ENCODE results near the gene CYP2A7.
"Not testable (repeated sequence)": the region's sequence is repeated elsewhere in the genome, so short reads cannot be mapped to it uniquely, and the experiment has no call there.

The CYP2A7 gene

GRCh38 chr19:40838477-40838876, 43.6 kb downstream of the CYP2A7 start:
- DNase-seq: not testable (repeated sequence)

DNA sequence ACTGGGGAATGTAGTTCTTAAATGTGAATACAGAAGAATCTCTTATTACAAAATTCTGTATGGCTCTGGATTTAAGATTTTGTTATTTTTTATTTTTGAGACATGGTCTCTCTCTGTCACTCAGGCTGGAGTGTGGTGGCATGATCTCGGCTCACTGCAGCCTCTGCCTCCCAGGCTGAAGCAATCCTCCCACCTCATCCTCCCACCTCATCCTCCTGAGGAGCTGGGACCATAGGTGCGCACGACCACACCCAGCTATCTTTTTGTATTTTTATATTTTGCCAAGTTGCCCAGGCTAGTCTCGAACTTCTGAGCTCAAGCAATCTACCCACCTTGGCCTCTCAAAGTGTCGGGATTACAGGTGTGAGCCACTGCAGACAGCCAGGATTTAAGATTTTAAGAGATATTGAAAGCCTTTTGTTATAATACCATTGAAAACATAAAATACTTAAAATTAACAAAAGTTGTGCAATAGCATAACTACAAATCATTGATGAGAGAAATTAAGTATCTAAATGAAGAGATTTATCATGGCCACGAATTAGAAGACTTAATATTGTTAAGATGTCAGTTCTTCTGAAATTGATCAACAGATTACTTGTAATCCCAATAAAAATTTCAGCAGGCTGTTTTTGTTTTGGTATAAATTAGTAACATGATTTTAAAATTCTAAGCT, 45.1 kb downstream of the CYP2A7 start:
- DNase-seq: no peak

GRCh38 chr19:40833728-40834533, 48.1 kb downstream of the CYP2A7 start:
- DNase-seq: not testable (repeated sequence)

DNA sequence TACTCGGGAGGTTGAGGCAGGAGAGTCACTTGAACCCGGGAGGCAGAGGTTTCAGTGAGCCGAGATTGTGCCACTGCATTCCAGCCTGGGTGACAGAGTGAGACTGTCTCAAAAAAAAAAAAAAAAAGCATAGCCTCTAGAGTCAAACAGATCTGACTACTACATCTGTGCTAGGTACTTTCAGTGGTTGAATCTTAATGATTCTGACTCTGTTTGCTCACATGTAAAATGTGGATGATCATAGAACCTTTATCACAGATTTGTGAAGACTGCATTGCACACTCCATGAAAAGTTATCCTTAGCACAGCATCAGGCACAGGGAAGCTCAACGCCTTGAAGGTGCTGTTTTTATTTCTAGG, 49.6 kb downstream of the CYP2A7 start:
- not testable (repeated sequence) for DNase-seq

GRCh38 chr19:40831502-40832430, 50.3 kb downstream of the CYP2A7 start:
- no peak for DNase-seq

DNA sequence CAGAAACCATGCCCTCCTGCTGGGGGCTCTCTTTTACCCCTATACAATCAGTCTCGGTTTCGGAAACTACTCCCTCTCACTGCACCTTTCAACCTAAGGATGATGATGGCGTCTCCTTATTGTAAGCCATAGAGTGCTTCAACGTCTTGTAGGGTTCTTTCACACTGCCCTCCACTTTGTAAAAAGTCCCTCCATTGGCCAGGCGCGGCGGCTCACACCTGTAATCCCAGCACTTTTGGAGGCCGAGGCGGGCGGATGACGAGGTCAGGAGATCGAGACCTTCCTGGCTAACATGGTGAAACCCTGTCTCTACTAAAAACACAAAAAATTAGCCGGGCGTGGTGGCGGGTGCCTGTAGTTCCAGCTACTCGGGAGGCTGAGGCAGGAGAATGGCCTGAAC, 51.3 kb downstream of the CYP2A7 start:
- not testable (repeated sequence) for DNase-seq

- no peak for DNase-seq
Observed at GRCh38 chr19:40829205-40829604, 52.8 kb downstream of the CYP2A7 start.

DNA sequence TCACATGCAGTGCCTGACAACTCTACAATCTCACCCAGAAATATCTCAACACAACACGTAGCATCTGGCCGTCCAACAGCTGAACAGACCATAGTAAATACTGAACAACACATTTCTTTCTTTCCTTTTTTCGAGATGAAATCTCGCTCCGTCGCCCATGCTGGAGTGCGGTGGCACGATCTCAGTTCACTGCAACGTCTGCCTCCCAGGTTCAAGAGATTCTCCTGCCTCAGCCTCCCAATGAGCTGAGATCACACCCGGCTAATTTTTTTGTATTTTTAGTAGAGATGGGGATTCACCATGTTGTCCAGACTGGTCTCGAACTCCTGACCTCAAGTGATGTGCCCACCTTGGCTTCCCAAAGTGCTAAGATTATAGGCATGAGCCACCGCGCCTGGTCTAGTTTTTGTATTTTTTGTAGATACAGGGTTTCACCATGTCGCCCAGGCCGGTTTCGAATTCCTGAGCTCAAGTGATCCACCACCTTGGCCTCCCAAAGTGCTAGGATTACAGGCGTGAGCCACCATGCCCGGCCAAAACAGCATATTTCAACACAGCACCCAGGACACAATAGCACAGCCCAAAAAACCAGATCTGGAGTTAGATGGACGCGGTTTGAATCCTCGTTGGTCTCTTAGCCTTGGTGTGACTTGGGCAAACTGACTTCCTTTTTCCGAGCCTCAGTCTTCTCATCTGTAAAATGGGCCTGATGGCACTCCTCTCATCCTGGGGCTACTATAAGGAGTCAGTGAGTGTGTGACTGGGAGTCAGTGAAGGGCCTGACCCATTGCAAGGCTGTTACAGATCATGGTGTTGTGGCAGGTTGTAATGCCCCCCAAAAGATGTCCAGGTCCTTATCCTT, 54.4 kb downstream of the CYP2A7 start:
- no peak for DNase-seq

DNA sequence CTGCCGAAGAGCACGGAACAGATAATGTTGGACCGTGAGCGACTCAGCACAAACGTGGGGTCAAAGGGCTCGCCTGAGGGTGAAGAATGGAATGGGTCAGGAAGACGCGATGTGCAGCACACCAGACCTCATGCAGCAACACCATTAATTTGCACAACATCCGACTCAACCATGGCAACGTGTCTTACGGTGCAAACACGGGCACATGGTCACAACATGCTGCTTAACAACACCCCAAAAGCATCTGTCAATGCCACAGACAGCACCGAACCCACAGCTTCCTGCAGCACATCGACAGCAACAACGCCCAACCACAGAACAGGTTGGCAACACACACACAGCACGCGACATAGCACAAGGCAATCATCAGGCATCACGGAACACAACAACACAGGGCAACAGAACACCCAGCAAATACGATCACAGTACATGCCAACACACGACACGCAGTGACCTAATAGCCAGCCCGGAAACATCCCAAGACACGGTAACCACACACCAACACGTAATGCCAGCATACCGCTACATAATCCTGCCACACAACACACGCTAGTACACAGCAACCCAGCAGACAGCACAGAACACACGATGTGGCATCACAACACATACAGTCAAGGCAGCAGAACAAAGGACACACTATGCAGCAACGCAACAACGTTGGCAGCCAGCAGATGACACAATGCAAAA, 55.2 kb downstream of the CYP2A7 start:
- peak; percentile 87 to 89 for DNase-seq

- not testable (repeated sequence) for DNase-seq
Observed at GRCh38 chr19:40826312-40826698, 55.7 kb downstream of the CYP2A7 start.

- DNase-seq: not testable (repeated sequence)
Observed at GRCh38 chr19:40825460-40826095, 56.5 kb downstream of the CYP2A7 start.

All from CD4-positive, alpha-beta T cell treated with Interleukin-1 beta for 1 hour (primary cell).